Measurements from ENCODE around the gene KCTD6. TPM values are rescaled to one million over a fixed set of nuclear protein-coding genes. Genes with fewer than 3 reads are reported as not detected.
A peak's percentile ranks its signal among the peaks of the same experiment; 100 is the strongest.

The KCTD6 gene
- total and polyA plus RNA-seq, 2 of the 4 experiments (the other 2 are of a cell fraction) = 7.0 to 9.2 TPM

- no peak overlapping the region for H4K91ac ChIP-seq (ENCODE audit: insufficient read depth, low read depth, low read length)
- ATAC-seq (ENCODE audit: low read depth) = peak; percentile 42; the same call in 1 of the 2 replicates
- H2BK20ac ChIP-seq (ENCODE audit: low read depth, low read length) = no peak overlapping the region
- no peak overlapping the region for H3K4me2 ChIP-seq (ENCODE audit: low read depth, low read length)
- H3K27ac ChIP-seq (ENCODE audit: insufficient read depth, low read length) = no peak overlapping the region
- in situ Hi-C loops (cut with MboI; ENCODE audit: low sequenced_read_pairs) = no loop called here
- no peak overlapping the region for H3K9ac ChIP-seq (ENCODE audit: low read depth, low read length)
- no peak overlapping the region for H2BK120ac ChIP-seq (ENCODE audit: low read depth, low read length)
- CTCF ChIA-PET = no interaction called here
- no peak overlapping the region for H3K18ac ChIP-seq (ENCODE audit: low read depth, low read length)
- H2AK5ac ChIP-seq (ENCODE audit: low read depth, low read length) = no peak overlapping the region
- no peak overlapping the region for H2AK9ac ChIP-seq (replicated peaks; ENCODE audit: low read depth, low read length, poor library complexity)
- WGBS, 2 experiments (ENCODE audit: extremely low coverage in 2 of 2, insufficient read length in 1 of 2) = no CpG with 5 or more reads among the region's 3 CpGs
- H3K14ac ChIP-seq (replicated peaks; ENCODE audit: low read depth, low read length) = no peak overlapping the region
- TF ChIP-seq CEBPB (IDR thresholded peaks at IDR 0.05; ENCODE audit: low read depth, low read length) (no peak), CHD1 (IDR thresholded peaks at IDR 0.05; ENCODE audit: low read depth, low read length) (no peak), NFE2L2 (IDR thresholded peaks at IDR 0.05; ENCODE audit: low read depth, low read length) (no peak), RCOR1 (IDR thresholded peaks at IDR 0.05; ENCODE audit: insufficient replicate concordance, low read length) (no peak), MXI1 (IDR thresholded peaks at IDR 0.05; ENCODE audit: borderline replicate concordance, low read depth, low read length) (no peak), SMC3 (IDR thresholded peaks at IDR 0.05; ENCODE audit: low read depth, low read length) (no peak), FOS (IDR thresholded peaks at IDR 0.05; ENCODE audit: low read depth, low read length) (no peak), CTCF (conservative IDR thresholded peaks at IDR 0.05; ENCODE audit: low read depth, low read length) (no peak), BHLHE40 (IDR thresholded peaks at IDR 0.05; ENCODE audit: low read depth, low read length) (no peak), ELK1 (IDR thresholded peaks at IDR 0.05; ENCODE audit: borderline replicate concordance, low read depth, low read length) (no peak), USF2 (IDR thresholded peaks at IDR 0.05; ENCODE audit: low read depth, low read length) (no peak), MAZ (IDR thresholded peaks at IDR 0.05; ENCODE audit: borderline replicate concordance, low read depth, low read length) (no peak), POLR2A (IDR thresholded peaks at IDR 0.05; ENCODE audit: low read depth, low read length) (no peak), MAFK (IDR thresholded peaks at IDR 0.05; ENCODE audit: low read depth, low read length) (no peak), RAD21 (IDR thresholded peaks at IDR 0.05; ENCODE audit: low read length) (no peak), RFX5 (IDR thresholded peaks at IDR 0.05; ENCODE audit: low read depth, low read length) (no peak)
- H3K9me1 ChIP-seq (ENCODE audit: insufficient read depth, low read length) = no peaks in the 10 kb centered on the region; the same call in 1 of the 2 replicates
- POLR2A ChIA-PET (ENCODE audit: unreplicated experiment) = no interaction called here
- no peak overlapping the region for H4K5ac ChIP-seq (ENCODE audit: low read depth, low read length)
- no peak overlapping the region for H2BK15ac ChIP-seq (ENCODE audit: low read depth, low read length)
- no peak for DNase-seq
- no peak overlapping the region for H2BK5ac ChIP-seq (ENCODE audit: low read depth, low read length, poor library complexity, severe bottlenecking)
- H2AFZ ChIP-seq (replicated peaks; ENCODE audit: low read length, poor library complexity) = no peak overlapping the region
- H3K4me3 ChIP-seq (ENCODE audit: insufficient read depth, low read depth, low read length) = no peak overlapping the region
- no peaks in the 10 kb centered on the region; the same call in 1 of the 2 replicates for H4K20me1 ChIP-seq (ENCODE audit: insufficient read depth, low read length)
- no peak overlapping the region for H4K8ac ChIP-seq (ENCODE audit: low read depth in 2 of 2, low read length in 2 of 2)
- dilution Hi-C loops (cut with HindIII; ENCODE audit: low sequenced_read_pairs, unreplicated experiment) = no loop called here
- no peaks in the 10 kb centered on the region for H3K9me3 ChIP-seq (ENCODE audit: control insufficient read depth, insufficient read depth, low read length)
- H3K27me3 ChIP-seq (ENCODE audit: control insufficient read depth, insufficient read depth, low read length) = no peaks in the 10 kb centered on the region
- H3K56ac ChIP-seq (ENCODE audit: extremely low read depth, insufficient read depth, low read length) = no peak overlapping the region
- H3K23ac ChIP-seq (ENCODE audit: low read depth, low read length) = no peak overlapping the region
- H3K4me1 ChIP-seq (ENCODE audit: control insufficient read depth, insufficient read depth, low read length) = no peaks in the 10 kb centered on the region
- peaks cover 14% of the 10 kb centered on the region; the same call in 1 of the 2 replicates for H3K36me3 ChIP-seq (ENCODE audit: control insufficient read depth, insufficient read depth, low read length)
- H3K4ac ChIP-seq (ENCODE audit: low read depth, low read length) = no peak overlapping the region
- intact Hi-C loops (cut with micrococcal nuclease) = no loop called here
- no TSS peak for BruUV-seq (replicated peaks)
- H3K79me1 ChIP-seq (ENCODE audit: low read depth in 1 of 2, low read length in 2 of 2) = no peaks in the 10 kb centered on the region
Observed at GRCh38 chr3:58518291-58518789, 26.4 kb downstream of the KCTD6 start.

Measured in IMR-90 (cell line).